ENCODE data around the gene SPNS2.

The SPNS2 gene

GRCh38 chr17:4530799-4531730 is 32.4 kb downstream of the SPNS2 start:
- DNase-seq (ENCODE audit: insufficient read length, low spot score) (no peak), FAIRE-seq (no peak)
- TF ChIP-seq CTCF (IDR thresholded peaks at IDR 0.05; ENCODE audit: insufficient read depth, missing control alignments): no peak

- no peak for FAIRE-seq
Measured at GRCh38 chr17:4531988-4532736, 33.5 kb downstream of the SPNS2 start.

GRCh38 chr17:4532860-4533522 is 34.3 kb downstream of the SPNS2 start:
- DNase-seq (ENCODE audit: insufficient read length, low spot score): no peak
- no peak for TF ChIP-seq CTCF (IDR thresholded peaks at IDR 0.05; ENCODE audit: insufficient read depth, missing control alignments)

More at GRCh38 chr17:4531988-4532736, 33.5 kb downstream of the SPNS2 start:
- DNase-seq (ENCODE audit: insufficient read length, low spot score): no peak
- no peak for TF ChIP-seq CTCF (IDR thresholded peaks at IDR 0.05; ENCODE audit: insufficient read depth, missing control alignments)

GRCh38 chr17:4533523-4534504 is 35.1 kb downstream of the SPNS2 start:
- TF ChIP-seq CTCF (IDR thresholded peaks at IDR 0.05; ENCODE audit: insufficient read depth, missing control alignments): no peak
- DNase-seq (ENCODE audit: insufficient read length, low spot score): no peak
- no peak for FAIRE-seq

More at GRCh38 chr17:4532860-4533522, 34.3 kb downstream of the SPNS2 start:
- FAIRE-seq: no peak

- FAIRE-seq (no peak), DNase-seq (ENCODE audit: insufficient read length, low spot score) (no peak)
- no peak for TF ChIP-seq CTCF (IDR thresholded peaks at IDR 0.05; ENCODE audit: insufficient read depth, missing control alignments)
Measured at GRCh38 chr17:4534515-4534914, 35.8 kb downstream of the SPNS2 start.

Measured in D721Med (cell line).